Measurements from ENCODE around the gene KIF18B.

The KIF18B gene

GRCh38 chr17:44907729-44908470, 39.7 kb downstream of the KIF18B start:
- DNase-seq (ENCODE audit: insufficient read length, low spot score), result no peak
- no peak for FAIRE-seq

- FAIRE-seq (no peak), DNase-seq (ENCODE audit: insufficient read length, low spot score) (no peak)
These were observed 40.5 kb downstream of the KIF18B start for GRCh38 chr17:44906763-44907728.

GRCh38 chr17:44906010-44906646, 41.4 kb downstream of the KIF18B start:
- FAIRE-seq, result no peak
- no peak for DNase-seq (ENCODE audit: insufficient read length, low spot score)

- FAIRE-seq, result no peak
These were observed 42.3 kb downstream of the KIF18B start for GRCh38 chr17:44905006-44906000.

GRCh38 chr17:44904001-44904984, 43.3 kb downstream of the KIF18B start:
- FAIRE-seq (no peak), DNase-seq (ENCODE audit: insufficient read length, low spot score) (no peak)

More at GRCh38 chr17:44905006-44906000, 42.3 kb downstream of the KIF18B start:
- DNase-seq (ENCODE audit: insufficient read length, low spot score), result no peak

GRCh38 chr17:44903012-44903685, 44.4 kb downstream of the KIF18B start:
- no peak for DNase-seq (ENCODE audit: insufficient read length, low spot score)
- FAIRE-seq, result no peak

GRCh38 chr17:44902135-44902760, 45.3 kb downstream of the KIF18B start:
- FAIRE-seq, result no peak
- no peak for DNase-seq (ENCODE audit: insufficient read length, low spot score)

- DNase-seq (ENCODE audit: insufficient read length, low spot score) (no peak), FAIRE-seq (no peak)
These were observed 46.1 kb downstream of the KIF18B start for GRCh38 chr17:44901411-44901921.

GRCh38 chr17:44900894-44901293, 46.7 kb downstream of the KIF18B start:
- no peak for DNase-seq (ENCODE audit: insufficient read length, low spot score)
- no peak for FAIRE-seq

- DNase-seq (ENCODE audit: insufficient read length, low spot score), result peak; percentile 88
- FAIRE-seq, result peak; percentile 97
These were observed 48.3 kb downstream of the KIF18B start, which contains the start of gene EFTUD2 for GRCh38 chr17:44899074-44899782. TSS of gene EFTUD2 (minus strand) at chr17:44899445. CDS start at chr17:44894521, 4,924 bp downstream.

GRCh38 chr17:44898768-44899073, 48.9 kb downstream of the KIF18B start:
- DNase-seq (ENCODE audit: insufficient read length, low spot score) (no peak), FAIRE-seq (no peak)

GRCh38 chr17:44894642-44895041, 52.9 kb downstream of the KIF18B start:
- DNase-seq (ENCODE audit: insufficient read length, low spot score) (no peak), FAIRE-seq (no peak)

- DNase-seq (ENCODE audit: insufficient read length, low spot score), result no peak
- FAIRE-seq, result no peak
These were observed 55.3 kb downstream of the KIF18B start for GRCh38 chr17:44892250-44892649.

- FAIRE-seq (no peak), DNase-seq (ENCODE audit: insufficient read length, low spot score) (no peak)
These were observed 58.6 kb downstream of the KIF18B start for GRCh38 chr17:44889003-44889402.

- FAIRE-seq (no peak), DNase-seq (ENCODE audit: insufficient read length, low spot score) (no peak)
These were observed 59.3 kb downstream of the KIF18B start for GRCh38 chr17:44887971-44888954.

GRCh38 chr17:44887016-44887415, 60.6 kb downstream of the KIF18B start:
- DNase-seq (ENCODE audit: insufficient read length, low spot score), result no peak
- no peak for FAIRE-seq
